Heart left ventricle (tissue), 13 donors: Measurements from ENCODE around the gene CDK5.

ENCODE experiments used
- POLR2A ChIP-seq, 2 donors: fragments of 450-650 bp; IDR thresholded peaks; one replicate each; pipeline ENCODE4 v1.6.1; 2017; ENCODE audit warnings: antibody characterized with exemption in 2 of 2, mild to moderate bottlenecking in 2 of 2, moderate library complexity in 2 of 2
- TF ChIP-seq, protein P1 (sequence below), 12 donors: fragments of 200-600 bp; sonication (generic) in 4 of 12; IDR thresholded peaks; one replicate each; pipeline versions ENCODE4 v1.5.0 to v1.8.0; 2018 to 2022; ENCODE audit warnings: antibody characterized with exemption in 12 of 12, mild to moderate bottlenecking in 5 of 12
- donor health status: ischemic (EF 13 %, LVEDD 7.1; RV severe dilation, severe dysfunction).
- donor health status: DM: no; HTN: yes; CAD: no.
- donor health status: DM: no; HTN: no; CAD: no.
- donor health status: ischemic (EF 25% LVEDD 6.9; RV normal size, moderate dysfunction).
- donor health status: ischemic (EF 25% LVEDD 5.7; RV mildly dilated, moderate dysfunction).
- donor health status: ischemic (EF 35%, LVEDD 5.7; RV mildly dilated, moderate dysfunction).
- donor health status: nonischemic (EF 11% LVEDD 7.7; RV severe dilation, severe dysfunction).
- donor health status: DM: yes; HTN: yes; CAD: no.
- donor health status: PGD.
- donor health status: ischemic (EF 29% LVEDD 5.4; RV normal size, mild dysfunction).
- donor health status: nonischemic (EF 23%, LVEDD 6.1; RV moderate dilation, normal function).

DNA sequence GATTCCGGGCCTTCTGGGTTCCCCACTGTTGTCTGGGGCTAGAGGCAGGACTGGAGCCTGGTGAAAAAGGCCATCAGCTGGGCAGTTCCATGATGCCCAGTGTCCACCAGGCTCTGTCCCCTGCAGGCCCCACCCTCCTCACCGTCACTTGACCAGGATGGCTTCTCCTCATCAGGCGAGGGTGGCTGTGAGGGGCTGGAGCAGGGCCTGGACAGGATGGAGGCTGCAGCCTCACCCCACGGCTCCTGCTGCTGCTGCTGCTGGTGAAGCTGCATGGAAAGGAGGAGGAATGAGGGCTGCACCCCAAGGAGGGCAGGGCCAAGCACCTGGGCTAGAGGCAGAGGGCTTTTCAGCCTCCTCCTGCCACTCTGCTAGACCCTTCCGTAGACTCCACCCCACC lies 41.7 kb downstream of the CDK5 start:
- TF ChIP-seq, protein P1, sequence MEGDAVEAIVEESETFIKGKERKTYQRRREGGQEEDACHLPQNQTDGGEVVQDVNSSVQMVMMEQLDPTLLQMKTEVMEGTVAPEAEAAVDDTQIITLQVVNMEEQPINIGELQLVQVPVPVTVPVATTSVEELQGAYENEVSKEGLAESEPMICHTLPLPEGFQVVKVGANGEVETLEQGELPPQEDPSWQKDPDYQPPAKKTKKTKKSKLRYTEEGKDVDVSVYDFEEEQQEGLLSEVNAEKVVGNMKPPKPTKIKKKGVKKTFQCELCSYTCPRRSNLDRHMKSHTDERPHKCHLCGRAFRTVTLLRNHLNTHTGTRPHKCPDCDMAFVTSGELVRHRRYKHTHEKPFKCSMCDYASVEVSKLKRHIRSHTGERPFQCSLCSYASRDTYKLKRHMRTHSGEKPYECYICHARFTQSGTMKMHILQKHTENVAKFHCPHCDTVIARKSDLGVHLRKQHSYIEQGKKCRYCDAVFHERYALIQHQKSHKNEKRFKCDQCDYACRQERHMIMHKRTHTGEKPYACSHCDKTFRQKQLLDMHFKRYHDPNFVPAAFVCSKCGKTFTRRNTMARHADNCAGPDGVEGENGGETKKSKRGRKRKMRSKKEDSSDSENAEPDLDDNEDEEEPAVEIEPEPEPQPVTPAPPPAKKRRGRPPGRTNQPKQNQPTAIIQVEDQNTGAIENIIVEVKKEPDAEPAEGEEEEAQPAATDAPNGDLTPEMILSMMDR (IDR thresholded peaks at IDR 0.05) = no peak
- TF ChIP-seq POLR2A (IDR thresholded peaks at IDR 0.05) = no peak
